SKM-1 treated with dmso at 0.1 percent for 144 hours (cell line): ENCODE results near the gene PERP.
"Not testable (repeated sequence)": the region's sequence is repeated elsewhere in the genome, so short reads cannot be mapped to it uniquely, and the experiment has no call there.

Experiments
- DNase-seq: peaks from one replicate; lab custom pipeline; 2025; ENCODE audit not compliant: unreplicated experiment; lab: John Stamatoyannopoulos, UW

Gene PERP

DNA sequence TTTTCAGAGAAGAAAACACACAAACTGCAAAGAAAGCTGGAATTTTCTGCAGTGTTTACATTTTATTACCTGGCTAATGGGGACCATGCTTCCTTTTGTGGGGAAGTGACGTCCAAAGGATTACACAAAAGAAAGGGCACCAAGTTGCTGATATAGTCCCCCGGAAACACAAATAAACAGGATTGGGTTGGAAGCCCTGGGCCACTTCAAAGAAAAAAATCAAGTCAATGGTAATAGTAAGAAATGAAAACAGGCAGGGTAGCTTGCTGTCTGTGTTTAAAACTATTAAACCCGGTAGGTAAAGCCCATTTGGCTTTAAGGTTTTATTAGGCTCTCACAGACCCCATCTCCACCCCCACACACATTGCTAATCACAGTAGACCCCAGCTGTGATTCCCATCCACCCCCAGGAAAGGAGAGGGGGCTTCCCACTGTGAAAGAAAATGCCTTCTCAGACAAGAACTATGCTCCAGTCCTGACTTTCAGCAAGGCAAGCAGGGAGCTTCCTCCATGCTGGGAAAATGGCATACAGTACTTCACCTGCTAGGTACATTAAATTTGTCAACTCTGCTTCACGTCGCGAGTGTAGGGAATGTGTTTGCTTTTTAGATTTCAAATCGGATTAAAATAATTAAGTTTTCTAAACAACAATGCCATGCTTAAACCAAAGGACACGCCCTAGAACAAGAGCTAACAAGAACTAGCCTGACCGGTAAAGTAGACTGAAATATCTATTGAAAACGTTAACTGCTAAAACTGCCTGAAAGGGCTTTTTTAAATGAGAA is 1.1 kb downstream of the PERP start:
- DNase-seq: no peak

- DNase-seq: no peak
Measured at GRCh38 chr6:138105446-138105845, 1.8 kb downstream of the PERP start.

GRCh38 chr6:138104618-138105213 is 2.5 kb downstream of the PERP start:
- no peak for DNase-seq

DNA sequence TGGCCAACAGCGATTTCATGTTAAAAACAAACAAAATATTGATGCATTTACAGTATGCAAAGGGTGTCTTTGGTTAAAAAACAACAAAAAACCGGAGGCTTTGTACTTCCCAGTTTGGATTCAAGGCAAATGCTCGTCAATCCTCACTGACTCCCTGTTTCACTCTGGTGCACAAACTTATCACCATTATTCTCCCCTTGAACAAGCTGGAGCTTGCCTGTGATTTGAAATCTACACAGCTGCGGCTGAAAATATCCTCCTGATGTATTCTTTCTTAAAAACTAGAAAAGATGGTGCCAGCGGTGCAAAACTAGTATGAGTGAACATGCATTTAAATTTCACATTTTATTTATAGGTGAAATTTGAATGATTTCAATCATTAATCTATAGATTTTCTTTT is 3.3 kb downstream of the PERP start:
- DNase-seq: no peak

- no peak for DNase-seq
Measured at GRCh38 chr6:138101946-138102731, 5.1 kb downstream of the PERP start.

DNA sequence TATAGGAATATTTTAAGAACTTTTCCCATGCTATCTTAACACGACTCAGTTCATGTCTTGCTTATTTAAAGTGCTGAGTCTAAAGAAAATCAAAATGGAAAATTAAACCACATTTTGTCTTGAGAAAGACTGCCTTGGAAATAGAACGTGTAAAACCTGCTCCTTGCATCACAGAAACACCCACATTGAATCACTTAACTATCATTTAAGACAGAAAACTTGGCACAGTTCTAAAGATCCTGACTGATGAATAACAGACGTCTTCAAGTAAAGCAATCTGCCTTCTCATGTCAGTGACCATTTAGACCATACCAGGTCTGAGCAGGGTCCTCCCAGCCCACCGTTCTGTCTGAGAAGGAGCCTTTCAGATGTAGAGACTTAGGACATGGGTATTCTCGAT is 7.4 kb downstream of the PERP start:
- no peak for DNase-seq

- DNase-seq: no peak
Measured at GRCh38 chr6:138098306-138098705, 8.9 kb downstream of the PERP start.

GRCh38 chr6:138094260-138094659 is 13.0 kb downstream of the PERP start:
- no peak for DNase-seq

GRCh38 chr6:138093632-138094031 is 13.6 kb downstream of the PERP start:
- DNase-seq: no peak

GRCh38 chr6:138092686-138093085 is 14.5 kb downstream of the PERP start:
- no peak for DNase-seq

GRCh38 chr6:138089325-138089724 is 17.9 kb downstream of the PERP start:
- DNase-seq: no peak

DNA sequence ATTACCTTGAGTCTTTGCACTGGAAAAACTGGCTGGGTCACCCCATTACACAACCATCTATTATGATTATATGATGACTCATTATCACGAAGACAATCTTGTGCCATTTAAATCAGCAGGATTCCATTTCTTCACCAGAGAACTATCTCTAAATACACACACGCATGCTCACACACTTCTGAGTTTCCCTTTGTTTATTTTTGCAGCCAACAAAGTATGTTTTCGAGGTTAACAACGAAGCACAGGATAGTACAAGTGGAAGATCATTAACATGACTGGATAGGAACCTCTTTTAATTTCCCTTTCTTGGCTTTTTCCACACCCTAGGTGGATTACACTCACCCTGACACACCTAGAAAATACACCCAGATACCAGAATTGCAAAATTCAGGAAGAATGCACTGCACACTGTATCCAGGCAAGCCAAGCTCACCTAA is 18.9 kb downstream of the PERP start:
- no peak for DNase-seq

- DNase-seq: no peak
Measured at GRCh38 chr6:138087593-138088325, 19.5 kb downstream of the PERP start.

- no peak for DNase-seq
Measured at GRCh38 chr6:138086573-138087196, 20.5 kb downstream of the PERP start.

GRCh38 chr6:138085839-138086222 is 21.4 kb downstream of the PERP start:
- DNase-seq: no peak

DNA sequence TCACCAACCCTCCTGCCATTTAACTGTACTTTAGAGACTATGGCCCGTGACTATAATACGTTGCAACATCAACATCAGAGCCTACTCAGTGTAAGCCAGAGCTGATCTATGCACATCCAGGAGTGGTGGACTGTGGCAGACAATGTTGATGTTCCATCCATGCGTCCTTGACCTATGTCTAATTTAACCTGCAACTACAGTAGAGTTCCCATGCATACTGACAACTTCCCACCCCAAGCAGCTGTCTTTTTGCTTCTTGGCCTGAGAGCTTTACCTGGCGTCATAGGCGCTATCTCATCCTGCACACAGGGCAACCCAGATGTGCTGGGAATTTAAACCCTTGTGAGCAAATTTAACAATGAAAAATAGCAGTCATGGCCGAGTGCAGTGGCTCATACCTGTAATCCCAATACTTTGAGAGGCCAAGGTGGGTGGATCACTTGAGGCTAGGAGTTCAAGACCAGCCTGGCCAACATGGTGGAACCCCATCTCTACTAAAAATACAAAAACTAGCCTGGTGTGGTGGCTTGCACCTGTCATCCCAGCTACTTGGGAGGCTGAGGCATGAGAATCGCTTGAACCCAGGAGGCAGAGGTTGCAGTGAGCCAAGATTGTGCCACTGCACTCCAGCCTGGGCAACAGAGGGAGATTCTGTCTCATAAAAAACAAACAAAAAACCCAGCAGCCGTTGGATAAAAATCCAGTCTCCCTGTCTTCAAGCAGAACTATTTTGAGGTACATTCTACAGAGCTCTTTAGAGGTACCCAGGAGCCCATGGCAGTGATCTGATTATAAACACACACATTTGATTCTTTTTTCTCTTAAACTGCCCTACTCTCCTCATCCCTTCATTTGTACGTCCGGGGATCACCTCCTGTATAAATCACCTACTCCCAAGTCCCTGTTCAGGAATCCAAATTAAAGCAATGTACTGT is 22.0 kb downstream of the PERP start:
- DNase-seq: no peak

GRCh38 chr6:138082232-138082631 is 25.0 kb downstream of the PERP start:
- no peak for DNase-seq

DNA sequence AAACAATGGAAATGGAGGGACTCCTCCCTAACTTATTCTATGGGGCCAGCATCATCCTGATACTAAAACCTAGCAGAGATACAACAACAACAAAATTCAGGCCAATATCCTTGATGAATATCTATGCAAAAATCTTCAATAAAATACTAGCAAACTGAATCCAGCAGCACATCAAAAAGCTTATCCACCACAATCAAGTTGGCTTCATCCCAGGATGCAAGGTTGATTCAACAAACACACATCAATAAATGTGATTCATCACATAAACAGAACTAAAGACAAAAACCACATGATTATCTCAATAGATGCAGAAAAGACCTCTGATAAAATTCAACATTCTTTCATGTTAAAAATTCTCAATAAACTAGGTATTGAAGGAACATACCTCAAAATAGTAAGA is 27.7 kb downstream of the PERP start:
- DNase-seq: not testable (repeated sequence)

DNA sequence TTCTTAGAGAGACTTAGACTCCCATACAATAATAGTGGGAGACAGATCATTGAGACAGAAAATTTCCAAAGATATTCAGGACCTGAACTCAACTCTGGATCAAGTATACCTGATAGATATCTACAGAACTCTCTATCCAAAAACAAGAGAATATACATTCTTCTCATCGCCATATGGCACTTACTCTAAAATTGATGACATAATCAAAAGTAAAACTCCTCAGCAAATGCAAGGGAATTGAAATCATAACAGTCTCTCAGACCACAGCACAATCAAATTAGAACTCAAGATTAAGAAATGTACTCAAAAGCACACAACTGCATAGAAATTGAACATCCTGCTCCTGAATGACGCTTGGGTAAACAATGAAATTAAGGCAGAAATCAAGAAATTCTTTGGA is 28.7 kb downstream of the PERP start:
- DNase-seq: no peak

DNA sequence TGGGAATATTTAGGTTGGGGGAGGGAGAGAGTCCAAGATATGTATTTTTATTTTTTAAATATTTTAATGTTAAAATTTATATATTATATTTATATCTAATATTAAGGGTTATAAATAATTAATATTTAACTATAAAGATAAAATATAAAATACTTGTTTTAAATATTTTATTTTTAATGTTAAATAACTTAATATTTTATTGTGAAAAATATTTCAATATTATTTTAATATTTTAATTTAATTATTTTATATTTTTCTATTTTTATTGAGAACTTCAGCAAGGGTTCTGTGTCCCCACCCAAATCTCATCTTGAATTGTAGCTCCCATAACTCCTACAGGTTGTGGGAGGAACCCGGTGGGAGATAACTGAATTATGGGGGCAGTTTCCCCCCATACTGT is 34.0 kb downstream of the PERP start:
- no peak for DNase-seq
